ENCODE results near the gene SYCN. TPM values are rescaled to one million over a fixed set of nuclear protein-coding genes. Genes with fewer than 3 reads are reported as not detected.

The SYCN gene
- total RNA-seq, 6 donors from 2014 or later = 0.83 to 1.3 TPM; not detected in 4

DNA sequence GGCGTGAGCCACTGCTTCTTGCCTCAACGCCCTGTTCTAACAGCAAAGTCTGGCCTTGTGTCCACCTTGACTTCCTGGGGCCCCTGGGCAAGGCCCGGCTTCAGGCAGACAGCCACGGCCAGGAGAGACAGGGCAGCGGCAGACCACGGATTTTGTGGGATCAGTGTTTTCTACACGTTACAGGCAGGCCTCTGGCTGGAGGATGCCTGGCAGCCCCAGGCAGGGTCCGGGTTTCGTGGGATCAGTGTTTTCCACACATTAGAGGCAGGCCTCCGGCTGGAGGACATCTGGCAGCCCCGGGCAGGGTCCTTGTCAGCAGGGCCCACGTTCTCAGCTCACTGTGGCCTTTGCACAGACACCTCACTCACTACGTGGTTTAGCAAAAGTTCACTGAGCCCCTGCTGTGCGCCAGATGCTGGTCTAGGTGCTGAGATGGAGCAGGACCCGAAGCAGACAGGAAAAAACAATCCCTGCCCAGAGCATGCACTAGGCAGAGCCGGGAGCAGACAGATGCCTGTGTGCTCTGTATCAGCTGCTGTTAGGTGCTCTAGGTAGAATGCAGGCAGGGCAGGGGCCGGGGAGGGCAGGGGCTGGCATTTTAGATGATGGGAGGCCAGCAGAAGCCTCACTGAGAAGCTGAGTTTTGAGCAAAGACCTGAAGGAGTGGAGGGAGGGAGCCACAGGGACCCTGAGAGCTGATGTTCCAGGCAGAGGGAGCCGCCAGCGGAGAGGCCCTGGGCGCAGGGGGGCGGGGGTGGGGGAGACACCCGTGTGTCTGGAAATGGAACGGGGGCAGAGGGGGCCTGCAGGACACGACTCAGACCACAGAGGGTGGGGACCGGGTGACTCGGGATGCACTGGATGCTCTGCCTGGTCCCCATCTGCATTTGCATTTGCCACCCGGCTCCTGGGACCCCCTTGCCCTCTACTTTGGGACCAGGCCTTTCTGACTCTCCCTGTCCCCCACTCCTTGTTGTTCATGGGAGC lies 32.3 kb downstream of the SYCN start:
- TF ChIP-seq, protein P1, sequence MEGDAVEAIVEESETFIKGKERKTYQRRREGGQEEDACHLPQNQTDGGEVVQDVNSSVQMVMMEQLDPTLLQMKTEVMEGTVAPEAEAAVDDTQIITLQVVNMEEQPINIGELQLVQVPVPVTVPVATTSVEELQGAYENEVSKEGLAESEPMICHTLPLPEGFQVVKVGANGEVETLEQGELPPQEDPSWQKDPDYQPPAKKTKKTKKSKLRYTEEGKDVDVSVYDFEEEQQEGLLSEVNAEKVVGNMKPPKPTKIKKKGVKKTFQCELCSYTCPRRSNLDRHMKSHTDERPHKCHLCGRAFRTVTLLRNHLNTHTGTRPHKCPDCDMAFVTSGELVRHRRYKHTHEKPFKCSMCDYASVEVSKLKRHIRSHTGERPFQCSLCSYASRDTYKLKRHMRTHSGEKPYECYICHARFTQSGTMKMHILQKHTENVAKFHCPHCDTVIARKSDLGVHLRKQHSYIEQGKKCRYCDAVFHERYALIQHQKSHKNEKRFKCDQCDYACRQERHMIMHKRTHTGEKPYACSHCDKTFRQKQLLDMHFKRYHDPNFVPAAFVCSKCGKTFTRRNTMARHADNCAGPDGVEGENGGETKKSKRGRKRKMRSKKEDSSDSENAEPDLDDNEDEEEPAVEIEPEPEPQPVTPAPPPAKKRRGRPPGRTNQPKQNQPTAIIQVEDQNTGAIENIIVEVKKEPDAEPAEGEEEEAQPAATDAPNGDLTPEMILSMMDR (IDR thresholded peaks at IDR 0.05) = no peak
- TF ChIP-seq EP300 (IDR thresholded peaks at IDR 0.05) (no peak), POLR2AphosphoS5 (IDR thresholded peaks at IDR 0.05) (no peak)
- H3K27me3 ChIP-seq = no peaks in the 10 kb centered on the region
- 77 to 83% methylated on average over 16 to 26 of the region's 27 CpGs for WGBS, 2 donors
- ATAC-seq (ENCODE audit: low FRiP score in 2 of 2) (no peak), DNase-seq (no peak)
- H3K9me3 ChIP-seq = no peaks in the 10 kb centered on the region
- H3K4me1 ChIP-seq = peaks cover 19 to 39% (median 29%) of the 10 kb centered on the region in 4 donors
- peaks cover 10 to 75% (median 73%) of the 10 kb centered on the region in 4 donors for H3K36me3 ChIP-seq
- no peak overlapping the region for H3K4me3 ChIP-seq
- peak overlapping the region in 2 of 4 donors; percentile 31 to 86 for H3K27ac ChIP-seq

DNA sequence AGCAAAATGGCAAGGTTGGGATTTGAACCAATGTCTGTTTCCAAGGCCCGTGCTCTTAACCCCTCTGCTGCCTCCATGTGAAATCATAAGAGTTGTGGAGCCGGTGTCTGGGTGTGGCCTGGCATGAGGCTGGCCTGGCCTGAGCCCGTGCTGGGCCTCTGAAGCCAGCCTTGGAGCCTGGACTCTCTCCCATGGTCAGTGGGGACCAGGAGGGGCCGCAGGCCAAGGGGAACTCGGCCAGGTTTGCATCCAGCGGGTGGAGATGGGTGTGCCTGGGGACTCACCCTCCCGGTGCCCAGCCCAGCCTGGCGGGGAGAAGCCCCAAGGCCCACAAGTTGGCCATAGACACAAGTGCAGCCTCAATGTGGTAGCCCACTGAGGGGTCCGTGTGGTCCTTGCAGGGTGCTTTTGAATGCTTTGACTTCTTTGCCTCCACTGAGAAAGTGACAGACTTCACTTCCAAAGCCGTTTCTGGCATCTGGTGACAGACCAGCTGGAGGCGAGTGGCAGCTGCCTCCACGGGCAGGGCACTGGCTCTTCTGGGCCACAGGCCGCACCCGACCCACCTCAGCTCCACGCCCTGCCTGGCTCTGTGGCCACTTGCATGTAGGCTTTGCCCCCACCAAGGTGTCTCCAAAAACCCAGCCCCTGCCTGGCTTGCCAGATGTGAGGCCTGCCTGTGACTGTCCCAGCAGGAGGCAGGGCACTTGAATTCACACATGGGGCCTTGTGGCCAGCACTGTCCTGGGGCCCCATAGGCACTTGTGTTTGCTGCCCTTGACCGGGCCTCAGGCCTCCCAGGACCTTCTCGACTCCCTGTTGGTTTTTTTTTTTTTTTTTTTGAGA lies 33.5 kb downstream of the SYCN start:
- ATAC-seq (ENCODE audit: low FRiP score in 2 of 2) (no peak), DNase-seq (peak in 1 of 2 donors; percentile 75)
- 71 to 82% methylated on average over 12 to 17 of the region's 17 CpGs for WGBS, 2 donors
- peaks cover 30 to 51% (median 40%) of the 10 kb centered on the region in 4 donors for H3K4me1 ChIP-seq
- H3K4me3 ChIP-seq = no peak overlapping the region
- H3K9me3 ChIP-seq = no peaks in the 10 kb centered on the region
- no peaks in the 10 kb centered on the region for H3K27me3 ChIP-seq
- peak overlapping the region in 3 of 4 donors; percentile 35 to 89 (median 86) for H3K27ac ChIP-seq
- TF ChIP-seq, protein P1 (IDR thresholded peaks at IDR 0.05) = no peak
- peaks cover 10 to 63% (median 61%) of the 10 kb centered on the region in 4 donors for H3K36me3 ChIP-seq

DNA sequence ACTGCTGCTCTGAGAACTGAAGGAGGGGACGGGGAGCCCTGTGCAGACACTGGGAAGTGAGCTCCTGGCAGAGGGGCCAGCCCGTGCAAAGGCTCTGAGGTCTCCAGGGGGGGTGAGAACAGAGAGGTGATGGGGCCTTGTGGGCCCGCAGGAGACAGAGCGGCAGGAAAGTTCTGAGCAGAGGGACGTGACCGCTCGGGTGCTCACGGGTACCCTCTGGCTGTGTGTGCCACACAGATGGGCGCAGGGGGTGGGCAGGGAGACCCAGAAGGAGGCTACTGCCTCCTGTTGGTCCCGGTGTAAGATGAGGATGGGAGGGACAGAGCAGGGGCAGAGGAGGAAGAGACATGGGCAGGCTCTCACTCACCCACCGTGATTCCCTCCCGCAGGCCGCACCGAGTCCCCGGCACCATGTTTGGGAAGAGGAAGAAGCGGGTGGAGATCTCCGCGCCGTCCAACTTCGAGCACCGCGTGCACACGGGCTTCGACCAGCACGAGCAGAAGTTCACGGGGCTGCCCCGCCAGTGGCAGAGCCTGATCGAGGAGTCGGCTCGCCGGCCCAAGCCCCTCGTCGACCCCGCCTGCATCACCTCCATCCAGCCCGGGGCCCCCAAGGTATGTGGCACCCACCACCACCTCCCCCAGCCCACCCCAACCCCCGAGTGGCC lies 34.8 kb downstream of the SYCN start:
- ATAC-seq (ENCODE audit: low FRiP score in 2 of 2) (no peak), DNase-seq (peak in 1 of 2 donors; percentile 79)
- H3K27ac ChIP-seq = peak overlapping the region; percentile 35 to 89 (median 88)
- peaks cover 33 to 60% (median 48%) of the 10 kb centered on the region in 4 donors for H3K4me1 ChIP-seq
- H3K4me3 ChIP-seq = peak overlapping the region in 2 of 4 donors; percentile 3 to 28
- TF ChIP-seq, protein P1 (IDR thresholded peaks at IDR 0.05) = no peak
- TF ChIP-seq POLR2A (IDR thresholded peaks at IDR 0.05) (no peak), EP300 (IDR thresholded peaks at IDR 0.05) (no peak), POLR2AphosphoS5 (IDR thresholded peaks at IDR 0.05) (no peak)
- H3K27me3 ChIP-seq = no peaks in the 10 kb centered on the region
- no peaks in the 10 kb centered on the region for H3K9me3 ChIP-seq
- 83 to 86% methylated on average over 24 to 36 of the region's 36 CpGs for WGBS, 2 donors
- H3K36me3 ChIP-seq = peaks cover 10 to 50% (median 48%) of the 10 kb centered on the region in 4 donors

DNA sequence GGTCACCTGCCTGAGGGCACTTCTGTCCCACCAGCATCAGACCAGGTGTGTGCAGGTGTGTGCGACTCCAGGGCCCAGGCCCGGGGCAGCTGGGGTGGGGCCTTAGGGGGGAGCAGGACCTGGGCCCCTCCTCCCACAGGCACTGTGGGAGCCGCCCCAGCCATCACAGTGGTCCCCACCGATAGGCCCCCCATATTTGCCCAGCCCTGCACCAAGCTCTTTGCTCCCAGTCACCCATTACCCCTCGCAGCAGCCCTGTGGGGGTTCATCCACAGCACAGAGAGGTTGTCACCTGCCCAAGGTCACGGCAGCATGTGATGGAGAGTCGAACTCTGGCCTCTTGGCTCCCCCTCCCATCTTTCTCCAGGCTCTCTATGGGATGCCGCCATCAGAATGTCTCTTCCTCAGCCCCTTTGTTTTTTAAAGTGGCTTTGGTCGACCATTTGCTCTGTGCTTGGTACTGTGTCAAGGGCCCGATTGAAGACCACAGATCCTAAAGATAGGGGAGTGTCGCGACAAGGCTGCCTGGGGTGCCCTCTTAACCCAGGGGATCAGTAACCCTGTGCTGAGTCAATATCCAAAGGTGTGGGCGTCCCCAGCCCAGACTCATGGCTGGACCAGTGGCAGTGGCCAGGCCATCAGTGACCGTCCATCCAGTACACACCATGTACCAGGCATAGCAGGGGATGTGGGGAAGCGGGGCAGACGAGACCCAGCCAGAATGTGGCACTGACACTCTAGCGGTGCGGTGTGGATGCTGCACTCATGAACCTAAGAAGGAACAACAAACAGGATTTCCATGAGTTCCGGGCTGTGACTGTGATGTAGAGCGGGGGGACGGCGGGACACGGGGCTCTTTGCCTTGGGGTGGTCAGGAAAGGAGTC lies 35.6 kb downstream of the SYCN start:
- no peaks in the 10 kb centered on the region for H3K9me3 ChIP-seq
- H3K27me3 ChIP-seq = no peaks in the 10 kb centered on the region
- peaks cover 33 to 64% (median 52%) of the 10 kb centered on the region in 4 donors for H3K4me1 ChIP-seq
- H3K36me3 ChIP-seq = peaks cover 10 to 42% (median 40%) of the 10 kb centered on the region in 4 donors
- TF ChIP-seq POLR2A (IDR thresholded peaks at IDR 0.05) = no peak
- TF ChIP-seq, protein P1 (IDR thresholded peaks at IDR 0.05) = peak in 4 of 6 experiments; percentile 17 to 65 (median 41)
- TF ChIP-seq EP300 (IDR thresholded peaks at IDR 0.05) = peak in 1 of 4 donors; percentile 7
- peak; percentile 55 to 60 for TF ChIP-seq POLR2AphosphoS5 (IDR thresholded peaks at IDR 0.05)
- ATAC-seq (ENCODE audit: low FRiP score in 2 of 2) (no peak), DNase-seq (no peak)
- 74 to 77% methylated on average over 18 to 21 of the region's 23 CpGs for WGBS, 2 donors
- H3K4me3 ChIP-seq = peak overlapping the region in 2 of 4 donors; percentile 3 to 45
- H3K27ac ChIP-seq = peak overlapping the region; percentile 79 to 89 (median 88)

All from upper lobe of left lung (tissue), 6 donors.